ENCODE measurements around the gene UBE2O.
A peak's percentile ranks its signal among the peaks of the same experiment; 100 is the strongest.

UBE2O gene

DNA sequence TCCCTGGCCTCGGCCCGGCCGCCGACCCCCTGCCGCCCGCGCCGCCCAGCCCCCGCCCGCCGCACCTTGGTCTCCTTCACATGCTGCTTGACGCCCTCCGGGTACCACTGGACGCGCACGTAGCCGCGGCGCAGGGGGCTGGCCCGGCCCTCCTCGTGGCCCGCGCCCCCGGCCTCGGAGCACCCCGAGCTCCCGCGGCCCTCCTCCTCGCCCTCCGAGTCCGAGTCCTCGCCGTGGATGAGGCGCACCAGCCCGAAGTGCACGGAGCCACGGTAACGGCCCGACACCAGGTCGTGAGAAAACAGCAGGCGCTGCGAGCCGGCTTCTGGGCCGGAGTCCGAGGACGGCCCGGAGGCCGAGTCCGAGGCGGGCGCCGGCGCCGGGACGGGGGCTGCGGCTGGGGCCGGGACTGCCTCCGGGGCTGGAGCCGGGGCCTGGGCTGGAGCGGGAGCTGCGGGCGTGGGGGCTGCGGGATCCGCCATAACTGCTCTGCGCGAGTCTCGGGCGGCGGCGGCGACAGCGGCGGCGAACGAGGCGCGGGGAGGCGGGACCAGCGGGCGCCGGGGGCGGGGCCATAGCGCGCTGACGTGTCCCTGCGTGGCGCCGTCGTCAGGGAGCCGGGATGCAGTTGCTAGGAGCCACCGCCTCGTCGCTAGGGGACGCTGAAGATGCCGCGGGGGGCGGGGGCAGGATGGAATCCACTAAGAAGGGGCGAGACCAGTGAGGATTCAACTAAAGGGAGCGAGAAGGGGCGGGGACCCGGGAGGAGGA, at the start of gene UBE2O:
TSS of gene UBE2O (minus strand) at position 493 of the 771 bp plus-strand sequence. CDS start at position 482, 11 bp downstream.
- DNase-seq: peak; percentile 78 to 95

DNA sequence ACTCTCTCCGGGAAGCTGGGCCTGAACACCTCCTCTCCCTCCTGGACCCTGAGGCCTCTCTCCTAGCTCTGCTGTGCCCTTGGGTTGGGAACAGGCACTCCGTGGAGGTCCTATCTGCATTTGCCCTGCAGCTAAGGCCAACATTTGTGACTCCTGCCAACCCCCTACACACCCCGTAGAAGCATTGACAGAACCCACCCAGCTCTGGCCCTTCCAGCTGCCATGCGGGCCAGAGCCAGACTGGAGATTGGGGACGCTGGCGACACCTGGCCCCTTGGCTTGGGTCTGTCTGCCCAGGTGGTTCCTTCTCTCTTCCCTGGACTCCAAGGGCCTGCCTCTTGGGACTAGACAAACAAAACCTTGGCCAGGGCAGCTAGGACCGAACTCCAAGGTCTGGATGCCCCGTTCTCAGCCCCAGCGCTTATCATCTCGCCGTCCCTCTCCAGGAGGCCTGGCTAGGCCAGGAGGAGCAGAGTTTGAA, 48.9 kb upstream of the UBE2O start:
- DNase-seq: no peak

DNA sequence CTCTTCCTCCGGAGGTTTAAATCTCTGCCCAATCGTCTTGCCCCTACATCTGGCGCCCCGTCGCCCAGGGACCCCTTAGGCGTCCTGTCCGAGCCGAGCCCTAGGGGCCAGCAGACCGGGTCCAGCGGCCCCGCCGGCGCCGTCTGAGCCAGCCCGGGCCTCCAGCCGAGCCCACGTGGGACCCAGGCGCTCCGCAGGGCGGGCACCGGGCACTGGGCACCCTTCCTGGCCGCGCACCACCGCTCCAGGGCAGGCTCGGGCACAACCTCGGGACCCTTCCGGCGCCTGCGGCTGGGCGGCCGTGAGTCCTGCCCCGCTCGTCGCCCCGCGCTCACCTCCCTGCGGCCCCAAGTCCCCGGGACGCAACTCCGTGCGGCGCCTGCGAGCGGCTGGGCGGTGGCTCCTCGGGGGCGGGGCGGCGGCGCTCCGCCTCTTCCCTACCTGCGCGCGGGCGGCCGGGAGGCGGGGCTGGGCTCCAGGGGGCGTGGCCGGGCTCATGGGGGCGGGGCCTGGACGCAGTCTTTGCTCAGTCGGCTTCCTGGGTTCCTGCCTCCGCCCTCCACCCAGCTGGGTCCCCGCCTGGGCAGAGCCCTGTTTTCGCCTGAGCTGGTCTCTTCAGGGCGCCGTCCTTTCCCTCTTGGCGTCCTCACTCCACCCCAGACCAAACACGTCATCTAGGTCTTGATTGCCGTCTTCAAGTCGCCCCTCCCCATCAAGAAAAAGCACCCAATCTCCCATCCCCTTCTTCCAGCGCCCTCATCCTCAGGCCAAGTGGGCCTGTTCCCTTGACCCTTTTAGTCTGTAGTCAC, 48.3 kb upstream of the UBE2O start, which contains the start of gene RHBDF2:
TSS of gene RHBDF2 (minus strand) at position 406 of the 809 bp plus-strand sequence. CDS start 19,899 bp downstream, outside the sequence.
- peak; percentile 28 to 87 for DNase-seq

DNA sequence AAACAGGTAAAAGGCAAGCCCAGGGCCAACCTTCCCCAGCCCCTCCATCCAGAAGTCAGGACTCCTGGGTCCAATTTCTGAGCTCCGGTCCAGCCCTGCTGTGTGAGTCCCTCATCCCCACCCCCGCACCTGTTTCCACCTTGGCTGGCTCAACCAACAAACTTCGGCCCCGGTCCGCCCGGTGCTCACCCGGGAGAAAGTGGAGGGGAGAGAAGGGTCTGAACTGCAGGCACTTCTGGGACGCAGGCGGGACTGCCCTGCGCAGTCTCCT, 47.7 kb upstream of the UBE2O start:
- no peak for DNase-seq

DNA sequence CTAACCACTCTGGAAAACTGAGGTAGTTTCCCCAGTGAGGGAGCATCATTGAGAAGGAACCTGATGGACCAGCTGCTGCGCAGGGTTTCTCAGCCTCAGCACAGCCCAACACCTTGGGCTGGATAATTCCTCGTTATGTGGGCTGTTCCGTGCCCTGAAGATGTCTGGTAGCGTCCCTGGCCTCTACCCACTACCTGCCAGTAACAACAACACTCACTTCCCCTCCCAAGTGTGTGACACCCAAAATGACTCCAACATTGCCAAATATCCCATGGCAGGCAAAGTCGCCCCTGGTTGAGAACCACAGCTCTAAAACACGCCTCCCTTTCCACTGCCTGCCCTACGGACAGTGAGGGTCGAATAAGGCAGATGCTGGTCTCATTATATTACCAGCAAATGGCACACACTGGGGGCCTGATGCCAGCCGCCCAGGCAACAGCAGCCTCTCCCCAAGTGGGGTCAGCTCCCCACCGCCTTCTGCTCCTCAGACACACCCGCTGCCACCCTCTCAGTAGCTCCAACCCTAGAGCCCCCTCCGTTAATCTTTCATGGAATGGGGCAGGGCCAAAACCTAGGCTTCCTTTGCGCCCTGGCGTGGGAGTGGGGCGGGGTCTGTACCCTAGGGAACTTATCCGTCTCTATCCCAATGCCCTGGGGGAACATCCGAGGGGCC, 47.3 kb upstream of the UBE2O start:
- no peak for DNase-seq

DNA sequence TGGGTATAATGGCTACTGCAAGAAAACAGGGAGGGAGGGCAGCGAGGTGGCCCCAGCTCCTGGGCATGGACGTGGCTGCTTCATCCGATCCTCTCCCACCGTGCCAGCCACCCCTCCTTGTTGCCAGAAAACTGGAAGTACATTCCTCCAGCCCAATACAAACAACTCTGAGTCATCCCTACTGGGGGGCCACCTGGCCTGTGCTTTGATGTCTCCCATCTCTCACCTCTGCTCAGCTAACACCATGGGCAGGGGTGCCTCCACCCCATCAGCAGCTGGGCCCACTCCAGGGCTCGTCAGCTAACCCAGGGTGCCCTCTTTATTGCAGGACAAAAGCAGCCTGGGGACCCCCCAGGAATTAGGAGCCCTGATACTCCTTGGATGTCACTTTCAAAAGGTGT, 46.3 kb upstream of the UBE2O start:
- no peak for DNase-seq

DNA sequence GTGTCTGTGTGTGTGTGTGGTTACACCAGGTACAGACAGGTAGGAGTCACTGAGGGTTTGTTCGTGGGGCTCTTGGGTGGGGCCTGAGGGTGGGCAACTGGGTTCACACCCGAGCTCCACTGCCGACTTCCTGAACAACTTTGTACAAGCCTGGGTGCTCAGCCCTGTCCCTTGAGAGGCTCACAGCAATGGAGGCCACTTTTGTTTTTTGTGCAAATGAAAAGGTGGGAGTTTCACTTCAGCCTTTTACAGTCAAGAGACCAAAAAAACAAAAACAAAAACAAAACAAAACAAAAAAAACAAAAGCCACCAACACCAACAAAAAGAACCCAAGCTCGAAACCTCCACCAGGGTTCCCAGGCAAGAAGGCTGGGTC, 45.9 kb upstream of the UBE2O start:
- DNase-seq: no peak

DNA sequence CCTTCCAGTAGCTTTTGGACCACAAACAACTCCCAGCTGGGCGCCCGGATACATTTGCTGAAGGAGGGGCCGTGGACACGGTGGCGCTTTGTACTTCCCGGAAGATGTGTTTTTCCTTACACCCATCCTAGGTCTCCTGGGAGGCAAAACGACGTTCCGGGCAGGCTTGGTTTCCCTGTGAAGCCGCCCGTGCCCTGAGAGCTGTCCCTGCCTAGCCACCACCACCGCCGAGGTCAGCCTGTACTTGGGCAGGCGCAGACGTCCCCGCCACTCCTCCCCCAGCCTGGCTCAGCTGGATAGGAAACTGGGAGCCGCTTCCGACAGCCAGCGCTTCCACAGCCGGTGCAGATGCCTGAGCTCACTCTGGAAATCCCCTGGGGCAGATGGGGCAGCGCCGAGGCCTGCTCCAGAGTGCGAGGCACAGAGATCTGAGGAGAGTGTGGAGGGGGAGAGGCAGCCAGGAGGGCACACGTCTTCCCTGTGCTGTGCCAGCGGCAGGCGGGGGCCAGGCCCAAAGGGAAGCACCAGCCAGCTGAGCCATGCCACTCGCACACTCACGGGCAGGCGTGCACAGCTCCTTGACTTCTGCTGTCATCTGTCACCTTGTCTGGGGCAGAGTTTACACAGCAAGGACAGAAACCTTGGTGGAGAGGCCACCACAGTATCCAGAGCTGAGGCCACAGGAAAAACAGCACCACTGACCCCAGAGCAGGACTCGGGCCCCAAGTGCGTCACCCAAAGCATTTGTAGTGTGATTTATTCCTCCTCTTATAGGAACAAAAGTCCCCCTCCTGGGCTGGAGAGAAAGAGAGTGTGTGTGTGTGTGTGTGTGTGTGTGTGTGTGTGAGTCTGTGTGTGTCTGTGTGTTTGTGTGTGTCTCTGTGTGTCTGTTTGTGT, 45.3 kb upstream of the UBE2O start:
- peak; percentile 74 to 91 for DNase-seq

DNA sequence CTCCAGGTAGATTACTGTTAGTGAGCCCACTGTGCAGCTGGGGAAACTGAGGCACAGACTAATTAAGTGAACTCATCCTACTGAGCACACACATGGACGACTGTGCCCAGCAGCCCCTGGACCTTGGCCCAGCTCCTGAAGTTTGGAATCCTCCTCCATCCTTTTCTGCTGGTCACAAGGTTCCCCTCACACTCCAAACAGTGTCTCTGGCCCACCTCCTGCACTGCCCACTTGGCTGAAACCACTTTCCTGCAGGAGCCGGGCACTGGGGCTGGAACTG, 44.7 kb upstream of the UBE2O start:
- no peak for DNase-seq

DNA sequence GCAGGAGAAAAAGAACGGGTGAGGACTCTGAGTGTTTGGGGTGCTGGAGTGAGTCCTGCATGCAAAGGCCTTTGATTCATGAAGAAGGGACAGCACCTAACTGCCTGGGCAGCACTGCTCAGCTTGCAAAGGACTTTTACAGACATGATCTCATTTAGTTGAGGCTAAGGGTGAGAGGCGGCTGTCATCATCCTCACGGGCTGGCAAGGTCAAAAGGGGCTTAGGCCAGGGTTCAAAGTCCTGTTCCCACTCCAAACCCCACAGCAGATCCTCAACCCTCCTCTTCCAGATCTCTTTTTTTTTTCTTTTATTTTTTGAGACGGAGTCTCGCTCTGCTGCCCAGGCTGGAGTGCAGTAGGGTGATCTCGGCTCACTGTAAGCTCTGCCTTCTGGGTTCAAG, 43.5 kb upstream of the UBE2O start:
- no peak for DNase-seq

DNA sequence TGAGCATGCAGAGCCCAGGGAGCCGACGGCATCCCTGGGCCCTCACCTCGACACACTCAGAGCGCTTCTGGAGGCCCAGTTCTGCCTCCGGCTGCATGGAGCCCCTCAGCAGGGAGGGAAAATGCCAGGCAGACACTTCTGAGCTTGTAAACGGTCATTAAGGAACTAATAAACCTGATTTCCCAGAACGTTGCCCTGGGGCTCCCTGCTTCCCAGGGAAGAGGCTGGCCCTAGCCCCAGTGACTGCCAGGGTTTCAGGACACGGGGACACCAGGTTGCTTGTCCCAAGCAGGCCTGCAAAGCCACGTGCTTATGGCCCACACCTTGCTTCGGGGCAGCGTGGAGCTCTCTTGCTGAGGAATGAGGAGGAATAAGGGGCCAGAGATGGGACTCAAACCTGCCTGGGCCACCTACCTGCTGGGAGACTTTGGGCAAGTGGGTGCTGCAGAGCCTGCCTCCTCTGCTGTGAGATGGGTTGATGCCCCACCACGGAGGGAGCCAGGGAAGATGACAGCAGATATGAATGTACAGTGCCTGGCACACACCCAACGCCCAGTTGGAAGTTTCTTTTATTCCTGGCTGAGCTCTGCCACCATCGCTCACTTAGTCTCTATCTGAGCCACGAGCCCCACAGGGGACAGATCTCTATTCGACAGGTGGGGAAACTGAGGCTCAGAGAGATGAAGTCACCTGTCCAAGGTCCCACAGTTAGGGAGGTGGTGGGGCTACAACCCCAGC, 42.9 kb upstream of the UBE2O start:
- no peak for DNase-seq

DNA sequence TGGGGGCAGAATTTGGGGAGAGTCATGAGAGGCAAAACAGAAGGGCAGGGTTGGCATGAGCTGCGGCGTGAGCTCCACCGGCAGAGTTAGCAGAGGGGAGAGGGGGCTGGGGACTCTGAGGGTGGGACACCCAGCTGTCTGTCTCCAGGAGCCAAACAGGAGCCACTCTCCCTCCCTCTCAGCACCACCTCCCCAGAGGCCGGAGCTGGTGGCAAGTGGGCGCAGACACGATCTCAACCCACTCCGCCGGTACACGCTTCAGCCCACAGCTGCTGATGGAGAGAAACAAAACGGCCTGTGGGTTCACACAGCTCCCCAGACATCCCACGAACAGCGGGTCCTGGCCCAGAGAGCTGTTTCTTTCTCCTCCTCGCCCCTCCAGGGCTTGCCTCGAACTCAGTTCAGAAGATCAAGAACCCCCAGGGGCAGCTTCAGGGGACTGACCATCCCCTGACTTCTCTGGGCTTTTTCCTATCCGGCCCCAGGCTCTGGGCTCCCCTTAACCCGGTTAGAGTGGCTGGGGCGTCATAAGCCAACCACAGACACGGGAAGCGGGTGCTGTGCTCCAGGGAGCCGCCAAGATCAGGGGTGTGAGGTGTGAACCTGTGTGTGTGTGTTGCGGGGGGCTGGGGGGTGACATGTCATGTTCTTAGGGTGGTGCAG, 40.7 kb upstream of the UBE2O start:
- no peak for DNase-seq

DNA sequence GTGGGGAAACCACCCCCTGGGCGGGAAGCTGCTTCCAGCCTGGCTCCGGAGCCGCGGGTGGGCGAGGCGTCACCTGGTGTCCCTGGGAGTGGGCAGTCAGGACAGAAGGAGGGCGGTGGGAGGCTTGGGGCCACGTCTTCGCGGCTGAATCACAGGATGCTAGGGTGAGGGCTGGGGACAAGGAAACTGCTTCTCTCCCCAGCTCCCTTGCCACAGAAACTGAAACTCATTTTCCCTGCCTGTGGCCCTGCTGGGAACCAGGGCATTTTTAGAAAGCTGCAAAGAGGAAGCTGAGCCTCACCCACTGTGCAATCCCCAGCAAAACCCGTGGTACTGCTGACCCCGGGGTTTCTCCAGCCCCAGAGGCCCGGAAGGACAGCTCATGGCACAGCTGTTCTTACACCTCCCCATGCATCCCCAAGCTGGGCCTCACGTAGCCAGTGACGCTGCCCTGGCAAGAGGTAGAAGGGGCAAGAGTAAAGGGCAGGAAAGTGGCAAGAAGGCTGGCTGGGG, 40.1 kb upstream of the UBE2O start:
- DNase-seq: no peak

DNA sequence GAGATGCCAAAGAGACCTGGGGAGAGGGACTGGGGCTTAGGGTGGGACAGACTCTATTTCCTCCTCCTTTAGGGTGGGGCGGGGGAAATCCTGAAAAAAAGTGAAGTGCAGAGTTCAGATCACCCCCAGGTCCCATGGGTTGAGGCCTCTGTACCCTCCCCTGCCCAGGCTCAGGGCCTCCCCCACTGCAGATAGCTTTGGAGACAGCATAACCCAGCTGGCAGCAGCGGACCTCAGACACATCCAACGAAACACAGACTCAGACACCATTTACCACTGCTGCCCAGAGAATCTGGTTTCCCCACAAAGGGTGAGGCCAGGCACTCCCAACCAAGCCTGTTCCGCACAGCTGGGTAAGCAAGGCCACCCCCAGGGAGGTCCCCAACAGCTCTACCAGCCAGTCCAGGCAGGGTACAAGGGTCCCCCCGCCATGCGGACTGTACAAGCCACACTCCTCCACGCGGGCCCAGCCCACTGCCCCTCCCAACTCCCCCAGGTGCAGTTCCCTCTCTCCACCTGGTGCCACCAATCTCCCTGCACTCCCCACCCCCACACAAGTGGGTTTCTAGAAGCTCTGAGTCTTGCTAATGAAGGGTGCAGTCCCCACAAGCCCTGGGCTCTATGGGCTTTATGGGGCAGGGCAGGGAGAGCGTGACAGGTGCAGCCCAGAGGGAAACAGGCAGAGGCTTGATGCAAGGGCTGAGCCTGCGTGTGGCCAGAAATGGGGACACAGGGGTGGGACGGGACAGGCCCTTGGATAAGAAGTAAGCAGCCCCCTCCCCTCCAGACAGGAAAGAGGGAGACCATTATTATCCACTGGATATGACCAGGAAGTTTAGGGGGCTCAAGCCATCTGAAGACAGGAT, 39.4 kb upstream of the UBE2O start:
- DNase-seq: peak in 1 of 2 experiments; percentile 52

DNA sequence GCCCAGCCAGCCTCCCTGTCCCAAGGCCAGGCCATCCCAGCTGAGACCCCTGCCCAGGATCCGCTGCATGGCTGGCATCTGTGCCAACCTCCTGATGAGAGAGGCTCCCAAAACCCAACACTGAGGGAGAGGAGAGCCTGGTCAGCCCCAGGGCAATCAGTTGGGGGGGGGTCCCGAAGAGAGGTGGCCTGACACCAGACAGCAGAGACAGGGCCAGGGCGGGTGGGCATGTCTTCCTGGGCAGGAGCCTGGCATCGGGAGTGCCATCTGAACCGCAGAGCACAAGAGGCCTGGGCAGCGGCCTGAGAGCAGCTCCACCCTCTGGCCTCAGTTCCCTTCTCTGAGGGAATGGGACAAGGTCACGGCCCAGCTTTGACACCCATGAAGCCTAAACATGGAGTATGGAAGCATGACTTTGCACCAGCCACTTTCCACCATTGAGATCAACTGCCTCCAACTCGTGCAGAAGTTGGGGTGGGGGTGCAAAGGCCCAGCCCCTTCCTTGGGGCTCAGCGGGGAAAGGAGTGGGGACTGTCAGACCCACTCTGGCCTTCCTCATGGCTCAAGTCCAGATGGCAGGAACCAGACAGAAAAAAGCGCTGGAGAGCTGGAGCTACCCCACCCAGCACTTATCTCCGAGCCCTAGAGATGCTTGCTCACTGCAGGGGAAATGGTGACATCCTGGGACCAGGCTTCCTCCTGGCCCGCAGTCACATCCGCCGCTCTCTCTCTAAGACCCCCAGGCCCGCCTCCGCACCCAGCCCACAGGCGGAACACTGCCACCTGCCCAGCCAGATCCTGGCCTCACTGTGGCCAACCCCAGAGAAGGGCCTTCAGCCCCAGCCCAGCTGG, 38.5 kb upstream of the UBE2O start:
- DNase-seq: no peak

DNA sequence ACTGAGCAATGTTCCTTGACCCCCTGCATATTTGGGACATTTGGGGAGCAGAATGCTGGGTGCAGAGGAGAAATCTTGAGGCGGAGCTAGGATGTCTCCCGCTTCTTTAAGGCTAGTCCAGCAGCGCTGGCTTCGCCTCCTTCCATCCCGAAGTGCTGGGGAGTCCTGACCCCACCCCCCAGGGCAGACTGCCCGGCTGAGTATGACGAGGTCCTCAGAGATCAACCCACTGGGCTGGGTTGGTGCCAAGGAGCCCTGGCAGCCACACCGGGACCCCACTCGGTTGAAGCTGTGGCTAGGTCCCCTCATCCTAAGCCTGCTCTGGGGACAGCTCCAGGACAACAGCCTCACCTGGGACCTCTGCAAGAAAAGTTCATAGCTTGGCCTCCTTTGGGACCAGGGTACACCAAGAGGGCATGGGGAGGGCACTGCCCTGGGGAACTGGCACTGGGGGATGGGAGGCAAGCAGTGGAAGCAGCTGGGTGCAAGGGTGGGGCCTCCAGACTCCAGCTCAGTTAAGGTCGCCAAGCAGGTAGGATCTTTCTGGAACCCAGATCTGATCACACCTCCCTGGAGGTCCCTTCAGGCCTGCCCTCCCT, 37.3 kb upstream of the UBE2O start:
- DNase-seq: no peak

DNA sequence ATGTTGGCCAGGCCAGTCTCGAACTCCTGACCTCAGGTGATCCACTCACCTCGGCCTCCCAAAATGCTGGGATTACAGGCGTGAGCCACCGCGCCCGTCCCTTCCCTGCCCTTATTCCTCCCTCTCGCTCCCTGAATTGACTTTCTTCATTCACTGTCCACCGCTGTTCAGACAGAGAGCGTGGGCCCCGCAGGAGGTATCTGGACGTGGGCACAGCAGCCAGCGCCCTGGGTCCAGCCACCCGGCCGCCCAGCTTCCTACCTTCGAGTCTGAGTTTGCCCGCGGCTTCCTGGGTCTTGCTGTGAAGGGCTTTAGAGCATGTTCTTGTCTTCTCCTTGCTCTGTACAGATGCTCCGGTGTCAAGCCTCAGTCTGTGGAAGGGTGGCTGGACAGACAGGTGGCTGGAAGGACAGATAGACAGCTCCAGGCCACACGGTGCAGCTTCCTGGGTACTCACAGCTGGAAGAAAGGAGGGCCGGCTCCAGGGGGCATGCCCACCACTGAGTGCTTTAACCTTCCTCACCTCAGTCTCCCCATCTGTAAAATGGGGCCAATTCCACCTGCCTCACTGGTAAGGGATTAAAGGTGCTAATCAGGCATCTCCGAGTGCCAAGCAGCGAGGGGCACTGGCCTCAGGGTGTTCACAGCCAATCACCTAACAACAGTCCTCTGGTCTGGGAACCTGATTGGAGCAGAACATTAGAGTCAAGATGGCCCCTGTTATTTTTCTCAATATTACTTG, 34.7 kb upstream of the UBE2O start:
- DNase-seq: no peak

DNA sequence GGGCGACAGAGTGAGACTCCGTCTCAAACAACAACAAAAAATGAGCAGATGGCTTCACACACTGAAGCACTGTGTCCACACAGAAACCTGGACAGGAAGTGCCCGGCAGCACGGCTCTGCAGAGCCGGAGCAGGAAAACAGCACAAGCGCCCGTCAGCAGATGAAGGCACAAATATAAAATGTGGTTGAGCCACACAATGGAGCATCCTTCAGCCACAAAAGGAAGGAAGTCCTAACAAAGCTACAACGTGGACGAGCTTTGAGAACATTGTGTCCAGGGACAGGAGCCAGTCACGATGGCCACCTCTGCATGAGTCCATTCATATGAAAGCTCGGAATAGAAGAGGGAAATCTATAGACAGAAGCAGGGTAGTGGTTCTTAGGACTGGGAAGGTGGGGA, 32.6 kb upstream of the UBE2O start:
- no peak for DNase-seq
